NCI-H2081 (cell line): ENCODE measurements around the gene CRLF3.
"Not testable (repeated sequence)": the region's sequence is repeated elsewhere in the genome, so short reads cannot be mapped to it uniquely, and the experiment has no call there.

Source experiments
- DNase-seq, 2 experiments: peaks; one replicate each; lab custom pipeline; 2025; lab: John Stamatoyannopoulos, UW

Gene CRLF3

GRCh38 chr17:30736371-30736770 lies 88.1 kb downstream of the CRLF3 start:
- not testable (repeated sequence) for DNase-seq

GRCh38 chr17:30735644-30736043 lies 88.8 kb downstream of the CRLF3 start:
- not testable (repeated sequence) for DNase-seq

GRCh38 chr17:30735206-30735605 lies 89.3 kb downstream of the CRLF3 start:
- DNase-seq: not testable (repeated sequence)

- not testable (repeated sequence) for DNase-seq
Observed at GRCh38 chr17:30734153-30734552, 90.3 kb downstream of the CRLF3 start.
